Heart right ventricle (tissue), 16 donors: ENCODE measurements around the gene ADAMTS14. TPM values are rescaled to one million over a fixed set of nuclear protein-coding genes. Genes with fewer than 3 reads are reported as not detected.

Source experiments
- ATAC-seq, 8 donors: fragments of 200-7000 bp; cut with Tn5 transposase; one replicate each; pipeline ENCODE4 v1.9.1; 2020; ENCODE audit warnings: mild to moderate bottlenecking in 8 of 8, moderate library complexity in 8 of 8, moderate number of reproducible peaks in 1 of 8
- DNase-seq, 2 donors: peaks; one replicate each; pipeline ENCODE4 v3.0.0-alpha.2; 2020
- H3K27ac ChIP-seq, 10 donors: fragments of 200-600 bp; sonication (generic) in 2 of 10; one replicate each; pipeline versions ENCODE4 v1.5.0 to v1.8.0; 2020 to 2022; ENCODE audit warnings: mild to moderate bottlenecking in 3 of 10
- H3K27me3 ChIP-seq, 7 donors: fragments of 200-600 bp; one replicate each; pipeline ENCODE4 v1.8.0; 2021 to 2022; ENCODE audit warnings: mild to moderate bottlenecking in 2 of 7
- H3K36me3 ChIP-seq, 9 donors: fragments of 200-600 bp; sonication (generic) in 1 of 9; one replicate each; pipeline versions ENCODE4 v1.5.0 to v1.8.0; 2020 to 2022; ENCODE audit warnings: mild to moderate bottlenecking in 2 of 9
- H3K4me1 ChIP-seq, 9 donors: fragments of 200-600 bp; sonication (generic) in 1 of 9; one replicate each; pipeline versions ENCODE4 v1.5.0 to v1.8.0; 2020 to 2022; ENCODE audit warnings: mild to moderate bottlenecking in 4 of 9
- H3K4me3 ChIP-seq, 10 donors: fragments of 200-600 bp; sonication (generic) in 2 of 10; one replicate each; pipeline versions ENCODE4 v1.5.0 to v1.8.0; 2020 to 2022; ENCODE audit warnings: mild to moderate bottlenecking in 7 of 10, moderate library complexity in 2 of 10
- H3K9me3 ChIP-seq, 11 donors: fragments of 200-600 bp in 10 of 11; sonication (generic) in 2 of 11; one replicate each; pipeline versions ENCODE4 v1.5.0 to v1.8.0; 2013 to 2022; ENCODE audit warnings: mild to moderate bottlenecking in 2 of 11, control low read depth in 1 of 11, moderate library complexity in 1 of 11
- CTCF ChIP-seq, 9 donors: fragments of 200-600 bp; sonication (generic) in 2 of 9; IDR thresholded peaks; one replicate each; pipeline versions ENCODE4 v1.5.0 to v1.8.0; 2021 to 2022; ENCODE audit warnings: antibody characterized with exemption in 9 of 9, mild to moderate bottlenecking in 5 of 9, moderate library complexity in 1 of 9
- whole genome bisulfite sequencing, 2 donors: extraction: QIAGEN DNeasy Blood & Tissue Kit; methylation state at CpG; one replicate each; pipeline ENCODE4 v1.1.7; 2013; ENCODE audit warnings: inconsistent platforms in 1 of 2; 5-methylcytosine and 5-hydroxymethylcytosine counted together
- intact Hi-C, 10 donors: fragments of 100-400 bp; cut with DNase I; formaldehyde crosslinking; loops; one replicate each; pipeline versions ENCODE4 v1.11.1 to v1.14.2; 2022
- polyA plus RNA-seq, 2 donors: library from polyadenylated mRNA; stranded (reverse); fragments of 200-250 nt; gene quantifications; one replicate each; pipeline ENCODE4 v1.2.3, GENCODE V29; 2013
- total RNA-seq, 10 donors: library from RNA; stranded (reverse); fragmentation: NEBNext Ultra II Directional in 3 of 10; extraction: Animal tissue kit (Norgen Biotek cat#: 25700) in 3 of 10; gene quantifications; one replicate each; pipeline versions ENCODE4 v1.2.1 to v1.2.4, GENCODE V29; 2021 to 2023
- donor health status: Arrhythmogenic right ventricular cardiomyopathy.
- donor health status: ischemic (EF 13 %, LVEDD 7.1; RV severe dilation, severe dysfunction).
- donor health status: healthy with polysubstance abuse.
- donor health status: DM: no; HTN: yes; CAD: no.
- donor health status: DM: no; HTN: no; CAD: no.
- donor health status: ischemic (EF 25% LVEDD 6.9; RV normal size, moderate dysfunction).
- donor health status: ischemic (EF 25% LVEDD 5.7; RV mildly dilated, moderate dysfunction).
- donor health status: healthy.
- donor health status: DM: yes; HTN: yes; CAD: no.
- donor health status: Ischemic cardiomyopathy.
- donor health status: ischemic (EF 35%, LVEDD 5.7; RV mildly dilated, moderate dysfunction).
- donor health status: nonischemic (EF 11% LVEDD 7.7; RV severe dilation, severe dysfunction).
- donor health status: DM: yes; HTN: yes; CAD: no.
- donor health status: PGD.
- donor health status: ischemic (EF 29% LVEDD 5.4; RV normal size, mild dysfunction).
- donor health status: nonischemic (EF 23%, LVEDD 6.1; RV moderate dilation, normal function).

The ADAMTS14 gene
- total and polyA plus RNA-seq, 12 donors = 0.08 to 1.4 (median 0.57) TPM

GRCh38 chr10:70726909-70727495, 54.7 kb downstream of the ADAMTS14 start:
- H3K4me3 ChIP-seq = no peak overlapping the region
- intact Hi-C loops = no loop called here
- no peaks in the 10 kb centered on the region for H3K27me3 ChIP-seq
- DNase-seq (no peak), ATAC-seq (no peak)
- H3K27ac ChIP-seq = no peak overlapping the region
- no peak for TF ChIP-seq CTCF (IDR thresholded peaks at IDR 0.05)
- 86 to 94% methylated on average over 10 of the region's 10 CpGs for WGBS, 2 donors
- peaks cover 0 to 17% (median 8%) of the 10 kb centered on the region in 9 donors for H3K4me1 ChIP-seq
- H3K36me3 ChIP-seq = no peaks in the 10 kb centered on the region
- H3K9me3 ChIP-seq = no peaks in the 10 kb centered on the region

GRCh38 chr10:70728328-70728727, 56.0 kb downstream of the ADAMTS14 start:
- Histone ChIP-seq H3K9me3 (no peaks in the 10 kb centered on the region), H3K27ac (peak overlapping the region in 1 of 10 donors; percentile 9), H3K4me3 (no peak overlapping the region), H3K4me1 (peaks cover 0 to 17% (median 8%) of the 10 kb centered on the region in 9 donors), H3K27me3 (no peaks in the 10 kb centered on the region), H3K36me3 (no peaks in the 10 kb centered on the region)
- intact Hi-C loops = no loop called here
- no peak for DNase-seq
- TF ChIP-seq CTCF (IDR thresholded peaks at IDR 0.05) = no peak
- peak in 5 of 8 donors; percentile 29 to 61 (median 51) for ATAC-seq
- WGBS, 2 donors = 46 to 64% methylated on average over 2 of the region's 2 CpGs

GRCh38 chr10:70729763-70730357, 57.6 kb downstream of the ADAMTS14 start:
- no peak for TF ChIP-seq CTCF (IDR thresholded peaks at IDR 0.05)
- H3K27me3 ChIP-seq = no peaks in the 10 kb centered on the region
- H3K4me1 ChIP-seq = peaks cover 0 to 17% (median 8%) of the 10 kb centered on the region in 9 donors
- WGBS, 2 donors = 67 to 75% methylated on average over 16 of the region's 16 CpGs
- intact Hi-C loops = no loop called here
- H3K4me3 ChIP-seq = no peak overlapping the region
- DNase-seq (no peak), ATAC-seq (peak in 1 of 8 donors; percentile 10)
- H3K9me3 ChIP-seq = no peaks in the 10 kb centered on the region
- H3K36me3 ChIP-seq = no peaks in the 10 kb centered on the region
- H3K27ac ChIP-seq = no peak overlapping the region

GRCh38 chr10:70730955-70731354, 58.6 kb downstream of the ADAMTS14 start:
- ATAC-seq (no peak), DNase-seq (no peak)
- no peak for TF ChIP-seq CTCF (IDR thresholded peaks at IDR 0.05)
- WGBS, 2 donors = 89 to 95% methylated on average over 2 of the region's 2 CpGs
- intact Hi-C loops = no loop called here
- H3K4me1 ChIP-seq = peaks cover 0 to 17% (median 8%) of the 10 kb centered on the region in 9 donors
- no peaks in the 10 kb centered on the region for H3K36me3 ChIP-seq
- H3K4me3 ChIP-seq = no peak overlapping the region
- no peaks in the 10 kb centered on the region for H3K9me3 ChIP-seq
- no peaks in the 10 kb centered on the region for H3K27me3 ChIP-seq
- H3K27ac ChIP-seq = no peak overlapping the region
